Measurements from ENCODE around the gene SIAH1. TPM values are rescaled to one million over a fixed set of nuclear protein-coding genes. Genes with fewer than 3 reads are reported as not detected.

The SIAH1 gene
- total and polyA plus RNA-seq, 9 of the 15 experiments (the other 6 are each of a cell fraction or from before 2014, with no cell fraction given): 4.1 to 14.3 (median 12.5) TPM

- Histone ChIP-seq H3K27me3 (ENCODE audit: control insufficient read depth in 2 of 2, insufficient read depth in 2 of 2, low read length in 2 of 2) (no peaks in the 10 kb centered on the region), H3K79me2 (ENCODE audit: control insufficient read depth, insufficient read depth, low read length) (peaks cover 48% of the 10 kb centered on the region), H2AFZ (ENCODE audit: low read depth, low read length) (peak overlapping the region; percentile 61), H3K9me3 (replicated peaks; ENCODE audit: control insufficient read depth, insufficient read depth, low read depth, low read length) (no peaks in the 10 kb centered on the region), H3K36me3 (ENCODE audit: control insufficient read depth, insufficient read depth, low read length) (no peaks in the 10 kb centered on the region), H4K20me1 (replicated peaks; ENCODE audit: control insufficient read depth, insufficient read depth, low read length) (peaks cover 34% of the 10 kb centered on the region; the same call in 1 of the 2 replicates), H3K9me1 (ENCODE audit: control insufficient read depth, insufficient read depth, low read length) (no peaks in the 10 kb centered on the region), H3K4me3 (peak overlapping the region; percentile 85), H3K4me1 (replicated peaks in 1 of 2; ENCODE audit: control insufficient read depth in 2 of 2, insufficient read depth in 2 of 2, low read length in 2 of 2) (peaks cover 18 to 20% of the 10 kb centered on the region in 2 experiments; a peak in 4 of 5 replicates), H3K9ac (ENCODE audit: insufficient read depth in 1 of 2, low read depth in 2 of 2, low read length in 2 of 2) (peak overlapping the region; percentile 88 to 95), H3K4me2 (ENCODE audit: insufficient read depth, low read length) (peak overlapping the region; percentile 95), H3K27ac (ENCODE audit: extremely low read depth, low read depth, low read length) (peak overlapping the region; percentile 95)
- CTCF ChIA-PET (ENCODE audit: low intra/inter-chr PET ratio): no interaction called here
- POLR2A ChIA-PET: interaction anchor here (1.0 to 2.8 kb wide), 9 partner anchors 9 to 119 kb away, joined by 3 to 25 read pairs (median 5); no protein-coding TSS in a partner anchor
- FAIRE-seq (no peak), DNase-seq (ENCODE audit: extremely low read depth in 1 of 4, low spot score in 3 of 4) (peak; percentile 61 to 90 (median 82)), ATAC-seq (peak; percentile 73)
- intact Hi-C loops (cut with micrococcal nuclease): loop anchor here (2.0 kb wide), 1 partner anchor 18 kb away; no protein-coding TSS in a partner anchor
- BruUV-seq (replicated peaks): no TSS peak
- in situ Hi-C loops (cut with MboI): no loop called here
- WGBS (ENCODE audit: insufficient coverage, low coverage, missing lambda C conversion rate): under 1% methylated on average over 12 of the region's 103 CpGs
- TF ChIP-seq UBTF (IDR thresholded peaks at IDR 0.05; ENCODE audit: borderline replicate concordance in 1 of 2, low read depth in 2 of 2, low read length in 2 of 2) (0 out of 4 replicates have a peak, but pooled peaks of 1 of the 2 experiments have one; percentile 69), PHF8 (IDR thresholded peaks at IDR 0.05; ENCODE audit: borderline replicate concordance, low read length) (peak; percentile 90; the same call in 1 of the 2 replicates), ZNF12 (CRISPR knock-in tag; IDR thresholded peaks at IDR 0.05) (0 out of 2 replicates have a peak, but pooled peaks have one; percentile 13), ZBTB7A (IDR thresholded peaks at IDR 0.05; ENCODE audit: borderline replicate concordance, control insufficient read depth, low read depth, low read length) (peak; percentile 60; the same call in 1 of the 2 replicates), SIN3B (IDR thresholded peaks at IDR 0.05; ENCODE audit: low read depth) (0 out of 2 replicates have a peak, but pooled peaks have one; percentile 32), ATF4 (CRISPR knock-in tag; IDR thresholded peaks at IDR 0.05) (0 out of 2 replicates have a peak, but pooled peaks have one; percentile 11), ZNF395 (CRISPR knock-in tag; IDR thresholded peaks at IDR 0.05) (peak; percentile 63), E2F6 (IDR thresholded peaks at IDR 0.05; ENCODE audit: borderline replicate concordance in 1 of 2, extremely low read depth in 1 of 2, insufficient read depth in 1 of 2, insufficient read length in 1 of 2, low read depth in 1 of 2, low read length in 1 of 2, poor library complexity in 1 of 2, severe bottlenecking in 1 of 2) (peak in 1 of 2 experiments; percentile 19), VEZF1 (CRISPR knock-in tag; IDR thresholded peaks at IDR 0.05) (peak; percentile 25; the same call in 1 of the 2 replicates), BHLHE40 (IDR thresholded peaks at IDR 0.05; ENCODE audit: low read length) (peak; percentile 56; the same call in 1 of the 2 replicates)
Measured at GRCh38 chr16:48384520-48385252, 527 bp downstream of the SIAH1 start.

Measured in K562 (cell line).